Stimulated activated CD4-positive, alpha-beta T cell treated with anti-CD3 and anti-CD28 coated beads, Interleukin-4, amount 100 ng/mL, for 1 hour (primary cell): ENCODE measurements around the gene PCBP2.
A peak's percentile ranks its signal among the peaks of the same experiment; 100 is the strongest.
"Not testable (repeated sequence)": the region's sequence is repeated elsewhere in the genome, so short reads cannot be mapped to it uniquely, and the experiment has no call there.

Experiments used
- DNase-seq: peaks from one replicate; pipeline ENCODE4 v3.0.0-alpha.2; 2020

Gene PCBP2

DNA sequence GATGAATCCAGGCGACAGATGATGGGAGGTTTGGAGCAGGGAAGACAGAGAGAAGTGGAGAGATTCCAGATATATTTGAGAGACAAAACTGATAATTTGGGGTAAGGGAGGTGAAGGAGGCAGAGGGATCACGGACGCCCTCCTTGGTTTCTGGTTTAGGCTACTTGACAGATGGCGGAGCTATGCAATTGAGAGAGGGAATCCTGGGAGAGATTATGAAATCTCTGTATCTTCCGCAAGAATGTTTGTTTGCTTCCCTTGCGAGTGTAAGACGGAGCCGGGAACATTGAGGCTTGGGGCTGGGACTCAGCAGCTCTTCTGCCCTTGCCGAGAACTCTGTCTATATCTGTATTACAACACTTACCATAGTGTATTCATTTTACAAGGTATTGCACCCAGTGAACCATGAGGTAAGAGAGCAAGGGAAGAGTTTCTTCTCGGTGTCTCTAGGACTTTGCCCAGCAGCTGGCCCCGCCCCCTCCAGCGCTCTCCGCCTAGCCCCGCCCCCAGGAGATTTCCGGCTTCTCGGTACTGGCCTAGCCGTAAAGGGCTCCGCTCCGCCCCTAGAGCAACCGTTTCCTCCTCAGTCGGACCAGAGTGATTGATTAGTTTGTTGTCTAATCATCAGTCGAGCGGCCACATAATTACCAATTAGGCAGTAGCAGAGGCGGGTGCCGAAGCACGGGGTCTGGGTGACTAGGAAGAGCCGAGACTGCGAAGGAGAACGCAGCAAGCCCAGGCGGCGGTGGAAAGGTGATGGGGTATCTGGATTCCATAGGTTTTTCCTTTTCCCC lies 10.7 kb upstream of the PCBP2 start, which contains the start of gene PRR13:
Gene PRR13 (plus strand): TSS at position 695 of the 794 bp plus-strand sequence. CDS start 981 bp downstream, outside the sequence.
- DNase-seq: peak; percentile 99

GRCh38 chr12:53443955-53444354 lies 7.9 kb upstream of the PCBP2 start:
- no peak for DNase-seq

DNA sequence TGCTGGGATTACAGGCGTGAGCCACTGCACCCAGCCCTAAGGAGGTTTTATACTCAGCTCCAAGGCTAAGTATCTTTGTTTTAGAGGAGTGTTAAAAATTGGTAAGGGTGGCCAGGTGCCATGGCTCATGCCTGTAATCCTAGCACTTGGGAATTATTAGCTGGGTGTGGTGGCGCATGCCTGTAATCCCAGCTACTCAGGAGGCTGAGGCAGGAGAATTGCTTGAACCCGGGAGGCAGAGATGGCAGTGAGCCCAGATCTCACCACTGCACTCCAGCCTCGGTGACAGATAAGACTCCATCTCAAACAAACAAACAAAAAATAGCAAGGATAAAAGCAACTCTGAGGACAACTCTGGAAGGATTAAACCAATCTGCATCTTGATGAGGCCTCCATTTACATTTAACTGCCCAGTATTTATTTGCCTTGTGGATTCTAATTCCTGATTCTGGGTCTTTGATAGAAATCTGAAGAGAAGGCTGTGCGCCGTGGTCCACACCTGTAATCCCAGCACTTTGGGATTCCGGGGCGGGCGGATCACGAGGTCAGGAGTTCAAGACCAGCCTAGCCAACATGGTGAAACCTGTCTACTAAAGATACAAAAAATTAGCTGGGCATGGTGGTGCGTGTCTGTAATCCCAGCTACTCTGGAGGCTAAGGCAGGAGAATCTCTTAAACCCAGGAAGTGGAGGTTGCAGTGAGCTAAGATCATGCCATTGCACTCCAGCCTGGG lies 7.1 kb upstream of the PCBP2 start:
- not testable (repeated sequence) for DNase-seq

DNA sequence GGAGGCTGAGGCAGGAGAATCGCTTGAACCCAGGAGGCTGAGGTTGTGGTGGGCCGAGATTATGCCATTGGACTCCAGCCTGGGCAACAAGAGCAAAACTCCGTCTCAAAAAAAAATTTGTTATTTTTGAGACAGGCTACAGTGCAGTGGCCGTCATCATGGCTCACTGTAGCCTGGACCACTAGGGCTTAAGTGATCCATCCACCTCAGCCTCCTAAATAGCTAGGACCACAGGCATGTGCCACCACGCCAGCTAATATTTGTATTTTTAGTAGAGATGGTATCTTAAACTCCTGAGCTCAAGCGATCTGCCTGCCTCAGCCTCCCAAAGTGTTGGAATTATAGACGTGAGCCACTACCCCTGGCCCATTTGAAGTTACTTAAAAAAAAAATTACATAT lies 966 bp upstream of the PCBP2 start:
- no peak for DNase-seq

DNA sequence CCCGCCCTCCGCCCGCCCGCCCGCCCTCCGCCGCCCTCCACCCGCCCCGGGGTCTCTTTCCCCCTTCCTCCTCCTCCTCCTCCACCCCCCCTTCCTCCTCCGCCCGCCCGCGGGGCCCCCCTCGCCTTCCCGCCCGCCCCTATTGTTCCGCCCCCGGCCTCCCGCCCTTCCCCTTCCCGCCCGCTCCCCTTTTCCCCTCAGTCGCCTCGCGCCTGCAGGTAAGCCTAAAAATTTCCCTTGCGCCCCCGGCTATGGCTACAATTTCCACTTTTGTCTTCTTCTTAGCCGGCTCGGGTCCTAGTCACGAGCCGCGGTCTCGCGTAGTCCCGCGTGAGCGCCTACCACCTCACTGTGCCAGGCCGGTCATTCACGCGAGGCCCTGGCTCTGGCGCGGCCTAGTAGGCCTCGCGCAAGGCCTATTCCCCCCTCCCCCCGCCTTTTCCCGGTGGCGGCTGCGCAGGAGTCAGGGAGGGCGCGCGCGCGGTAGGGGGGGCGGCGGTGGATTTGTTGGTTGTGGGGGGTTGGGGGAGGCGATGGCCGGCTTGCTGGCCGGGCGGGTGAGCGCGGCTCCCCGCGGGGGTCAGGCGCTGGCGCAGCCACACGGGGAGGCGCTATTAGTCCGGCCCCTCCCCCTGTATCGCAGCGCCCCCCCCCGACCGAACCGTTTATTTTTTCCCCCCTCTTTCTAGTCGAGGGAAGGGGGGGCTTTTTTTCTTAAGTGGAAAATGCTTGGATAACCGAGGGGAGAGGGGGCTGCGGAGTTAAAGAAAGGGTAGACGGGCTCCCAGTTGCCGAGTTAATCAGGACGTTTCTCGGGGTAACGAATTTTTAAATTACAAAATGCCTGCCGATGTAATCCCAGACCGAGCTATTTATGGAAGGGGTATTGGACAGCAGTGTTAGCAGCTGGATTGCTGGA lies 516 bp downstream of the PCBP2 start:
- peak; percentile 74 for DNase-seq

GRCh38 chr12:53453953-53454640 lies 2.2 kb downstream of the PCBP2 start:
- no peak for DNase-seq

GRCh38 chr12:53454707-53455106 lies 2.8 kb downstream of the PCBP2 start:
- DNase-seq: no peak

GRCh38 chr12:53456654-53457366 lies 4.9 kb downstream of the PCBP2 start:
- DNase-seq: no peak

DNA sequence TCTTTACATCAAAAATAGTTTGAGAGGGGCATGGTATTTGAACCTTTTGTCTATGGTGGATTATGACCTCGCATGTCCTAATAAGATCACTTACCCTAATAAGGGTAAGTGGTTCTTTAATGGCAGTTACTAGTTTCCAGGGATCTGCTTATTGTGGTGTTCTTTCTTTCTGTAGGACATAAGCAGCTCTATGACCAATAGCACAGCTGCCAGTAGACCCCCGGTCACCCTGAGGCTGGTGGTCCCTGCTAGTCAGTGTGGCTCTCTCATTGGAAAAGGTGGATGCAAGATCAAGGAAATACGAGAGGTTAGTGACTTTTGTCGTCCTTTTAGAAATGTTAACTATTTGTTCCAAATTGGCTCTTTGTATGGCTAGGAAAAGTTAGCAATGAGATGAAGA lies 7.2 kb downstream of the PCBP2 start:
- no peak for DNase-seq

DNA sequence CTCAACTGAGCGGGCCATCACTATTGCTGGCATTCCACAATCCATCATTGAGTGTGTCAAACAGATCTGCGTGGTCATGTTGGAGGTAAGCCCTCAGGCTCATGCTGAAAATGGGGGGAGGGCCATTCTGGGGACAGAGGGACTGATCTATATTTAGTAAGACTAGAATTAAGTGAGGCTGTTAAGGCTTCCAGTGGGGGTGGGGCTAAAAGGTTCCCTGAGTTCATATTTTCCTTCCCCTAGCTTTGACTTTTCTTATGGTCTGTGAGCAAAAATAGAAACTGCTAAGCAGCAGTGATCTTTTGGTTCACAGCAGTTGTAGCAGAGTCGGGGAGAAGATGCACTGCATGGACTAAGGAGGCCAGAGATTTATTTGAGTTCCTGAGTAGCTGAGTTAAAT lies 9.2 kb downstream of the PCBP2 start:
- no peak for DNase-seq

DNA sequence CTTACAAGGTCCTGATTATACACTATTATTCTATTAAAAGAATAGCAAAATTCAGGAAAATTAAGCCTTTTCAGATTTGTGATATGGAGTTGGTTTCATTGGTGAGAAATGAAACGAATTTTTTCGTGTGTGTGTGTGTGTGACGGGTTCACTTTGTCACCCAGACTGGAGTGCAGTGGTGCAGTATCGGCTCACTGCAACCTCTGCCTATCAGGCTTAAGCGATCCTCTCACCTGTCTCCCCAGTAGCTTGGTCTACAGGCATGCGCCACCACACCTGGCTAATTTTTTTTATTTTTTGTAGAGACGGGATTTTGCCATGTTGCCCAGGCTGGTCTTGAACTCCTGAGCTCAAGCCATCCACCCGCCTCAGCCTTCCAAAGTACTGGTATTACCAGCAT lies 9.7 kb downstream of the PCBP2 start:
- no peak for DNase-seq

DNA sequence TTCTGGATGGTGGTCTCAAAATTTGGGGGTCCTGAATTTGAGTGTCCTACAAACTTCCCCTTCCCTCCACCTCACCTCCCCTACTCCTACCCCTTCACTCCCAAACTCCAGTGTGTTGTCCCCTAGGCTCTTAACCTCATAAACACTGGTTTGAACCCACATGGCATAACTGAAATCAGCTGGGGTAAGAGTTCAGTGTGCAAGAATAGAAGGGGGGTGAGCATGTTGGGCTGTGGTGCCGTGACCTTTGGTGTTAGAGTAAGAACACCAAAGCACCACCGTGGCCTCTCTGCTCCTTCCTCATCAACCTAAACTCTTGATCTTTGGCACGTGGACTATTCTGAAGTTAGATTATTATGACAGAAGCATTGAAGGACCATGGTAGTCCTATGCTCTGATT lies 11.0 kb downstream of the PCBP2 start:
- no peak for DNase-seq

DNA sequence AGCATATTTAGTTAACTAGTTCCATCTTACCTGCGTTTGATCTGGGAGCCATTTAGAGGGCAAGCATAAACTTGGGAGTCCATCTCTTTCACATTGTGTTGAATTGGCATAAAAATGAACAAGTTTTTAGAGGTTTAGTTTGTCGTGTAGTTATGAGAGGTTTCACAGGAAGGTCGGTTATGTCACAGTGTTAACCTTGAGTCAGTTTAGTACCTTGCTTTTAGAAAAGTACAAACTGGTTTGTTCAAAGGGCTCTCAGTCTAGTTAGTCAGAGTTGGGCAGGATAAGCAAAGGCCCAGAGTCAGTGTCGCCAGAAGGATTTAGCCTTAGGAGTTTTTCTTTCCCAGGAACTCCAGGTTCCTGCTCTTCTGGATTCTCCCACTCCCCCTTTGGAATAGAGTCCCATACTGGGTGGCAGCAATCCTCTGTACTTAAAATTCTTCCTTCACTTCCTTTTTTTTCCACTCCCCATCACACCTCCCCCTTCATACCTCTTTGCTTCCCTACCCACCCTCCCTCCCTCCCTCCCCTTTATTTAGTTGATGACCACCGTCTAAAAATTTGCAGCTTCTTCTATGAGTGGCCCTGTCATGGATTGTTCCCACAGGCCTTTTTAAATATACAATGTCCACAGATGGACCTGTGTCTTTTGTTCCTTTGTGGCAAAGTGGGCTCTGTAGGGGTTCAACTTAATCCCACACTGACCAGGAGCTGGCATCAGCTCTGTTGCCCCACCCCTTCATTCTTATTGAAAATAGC lies 12.1 kb downstream of the PCBP2 start:
- DNase-seq: no peak

DNA sequence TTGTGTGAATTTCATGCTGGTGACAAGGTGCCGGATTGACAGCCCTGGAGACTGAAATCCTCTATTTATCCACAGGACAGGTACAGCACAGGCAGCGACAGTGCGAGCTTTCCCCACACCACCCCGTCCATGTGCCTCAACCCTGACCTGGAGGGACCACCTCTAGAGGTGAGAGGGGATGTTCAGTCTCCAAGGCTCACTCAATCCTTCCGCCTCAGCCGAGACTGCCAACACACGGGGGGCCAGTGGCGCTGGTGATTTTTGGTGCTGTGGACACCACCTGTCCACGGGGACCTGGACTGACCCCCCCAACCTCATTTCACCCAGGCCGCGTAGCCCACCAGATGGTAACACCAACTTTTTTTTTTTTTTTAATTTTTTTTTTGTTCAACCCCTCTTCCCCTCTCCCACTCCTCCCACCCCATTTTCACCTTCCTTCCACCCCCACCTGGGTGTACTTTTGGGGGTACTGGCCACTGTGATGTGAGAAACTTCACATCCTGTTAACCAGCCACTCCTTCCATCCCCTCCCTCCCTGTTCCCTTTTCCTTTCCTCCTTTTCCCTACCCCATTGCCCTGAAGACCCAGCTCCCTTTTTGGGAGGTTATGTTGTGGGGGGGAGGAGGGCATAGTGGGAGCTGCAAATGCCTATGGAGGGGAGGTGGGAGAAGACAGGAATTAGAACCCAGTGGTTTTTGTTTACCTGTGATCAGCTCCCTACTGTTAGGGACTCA lies 12.9 kb downstream of the PCBP2 start:
- DNase-seq: no peak

DNA sequence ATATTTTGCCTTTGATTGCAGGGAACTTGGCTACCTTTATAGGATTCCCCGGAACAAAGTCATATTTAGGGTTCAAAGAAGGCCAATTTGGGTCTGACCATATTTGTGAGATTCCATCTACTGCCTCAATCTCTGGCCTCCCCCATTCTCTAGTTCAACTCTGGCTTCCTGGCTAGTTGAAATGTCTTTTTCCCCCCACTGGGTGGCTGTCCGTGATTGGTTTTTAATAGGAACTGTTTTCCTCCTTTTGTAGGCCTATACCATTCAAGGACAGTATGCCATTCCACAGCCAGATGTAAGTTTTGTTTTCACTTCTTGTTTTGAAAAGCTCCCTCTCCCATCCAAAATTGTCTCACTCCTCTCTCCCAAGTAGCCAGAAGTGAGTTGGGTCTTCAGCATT lies 13.8 kb downstream of the PCBP2 start:
- DNase-seq: no peak

GRCh38 chr12:53466640-53467039 lies 14.7 kb downstream of the PCBP2 start:
- no peak for DNase-seq

DNA sequence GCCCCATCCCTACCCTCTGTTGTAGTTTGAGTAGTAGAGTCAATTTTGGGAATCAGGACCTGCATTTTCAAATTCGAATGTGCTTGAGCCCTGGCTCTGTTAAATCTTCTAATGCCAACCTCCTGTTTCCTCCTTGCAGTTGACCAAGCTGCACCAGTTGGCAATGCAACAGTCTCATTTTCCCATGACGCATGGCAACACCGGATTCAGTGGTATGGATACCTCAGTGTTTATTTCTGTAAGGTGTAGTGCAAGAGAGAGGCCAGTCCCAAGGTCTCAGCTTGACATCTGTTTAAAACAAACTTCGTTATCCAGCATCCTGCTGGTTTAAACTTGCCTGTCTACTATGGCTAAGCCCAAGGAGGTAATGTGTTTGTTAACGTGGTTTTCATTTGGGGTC lies 15.2 kb downstream of the PCBP2 start:
- DNase-seq: no peak

- DNase-seq: no peak
Measured at GRCh38 chr12:53467880-53468279, 16.0 kb downstream of the PCBP2 start.

DNA sequence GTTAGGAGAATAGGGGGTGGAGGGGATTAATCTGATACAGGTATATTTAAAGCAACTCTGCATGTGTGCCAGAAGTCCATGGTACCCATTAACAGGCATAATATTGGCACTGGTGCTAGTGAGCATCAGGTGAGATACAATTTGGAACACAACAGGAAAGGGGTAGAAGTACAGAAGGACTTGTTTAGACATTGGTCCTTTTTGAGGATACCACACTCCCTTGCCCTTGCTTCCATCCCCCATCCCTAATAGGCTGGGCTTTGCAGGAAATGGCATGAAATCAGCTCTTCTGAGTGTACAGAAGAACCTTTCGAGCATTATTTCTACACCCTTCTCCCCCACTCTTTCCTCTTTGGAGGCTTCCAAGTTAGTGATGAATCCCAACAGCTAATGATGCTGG lies 16.4 kb downstream of the PCBP2 start:
- no peak for DNase-seq

DNA sequence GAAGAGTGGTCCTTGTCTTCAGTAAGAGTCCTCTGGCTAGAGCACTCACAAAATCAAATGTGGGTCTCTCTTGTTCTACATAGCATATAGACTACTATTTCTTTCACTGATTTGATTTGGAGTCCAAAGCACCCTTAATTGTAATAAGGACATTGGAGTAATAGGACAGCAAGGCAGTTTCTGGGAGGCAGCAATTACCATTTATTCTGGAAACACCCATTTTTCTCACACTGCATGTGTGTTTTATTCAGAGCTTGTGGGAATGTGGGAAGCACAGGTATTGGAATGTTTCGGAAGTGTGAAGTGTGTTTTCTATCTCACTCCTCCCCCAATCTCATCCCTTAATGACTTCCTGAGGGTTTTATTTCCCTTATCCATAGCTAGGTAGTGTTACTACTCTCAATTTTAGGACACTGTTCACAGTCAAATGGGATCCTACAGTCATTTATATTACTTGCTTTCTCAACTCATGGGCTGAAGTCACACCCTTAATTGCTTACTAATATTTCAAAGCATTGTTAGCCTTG lies 20.2 kb downstream of the PCBP2 start:
- no peak for DNase-seq
